ENCODE measurements around the gene OR5D16.
"Not testable (repeated sequence)": the region's sequence is repeated elsewhere in the genome, so short reads cannot be mapped to it uniquely, and the experiment has no call there.

DNA sequence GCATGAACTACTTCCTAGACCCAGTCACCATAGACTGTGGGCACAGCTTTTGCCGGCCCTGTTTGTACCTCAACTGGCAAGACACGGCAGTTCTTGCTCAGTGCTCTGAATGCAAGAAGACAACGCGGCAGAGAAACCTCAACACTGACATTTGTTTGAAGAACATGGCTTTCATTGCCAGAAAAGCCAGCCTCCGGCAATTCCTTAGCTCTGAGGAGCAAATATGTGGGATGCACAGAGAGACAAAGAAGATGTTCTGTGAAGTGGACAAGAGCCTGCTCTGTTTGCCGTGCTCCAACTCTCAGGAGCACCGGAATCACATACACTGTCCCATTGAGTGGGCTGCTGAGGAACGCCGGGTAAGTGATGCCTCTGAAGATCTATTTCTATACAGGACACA lies 46.9 kb downstream of the OR5D16 start:
- TF ChIP-seq, protein P1, sequence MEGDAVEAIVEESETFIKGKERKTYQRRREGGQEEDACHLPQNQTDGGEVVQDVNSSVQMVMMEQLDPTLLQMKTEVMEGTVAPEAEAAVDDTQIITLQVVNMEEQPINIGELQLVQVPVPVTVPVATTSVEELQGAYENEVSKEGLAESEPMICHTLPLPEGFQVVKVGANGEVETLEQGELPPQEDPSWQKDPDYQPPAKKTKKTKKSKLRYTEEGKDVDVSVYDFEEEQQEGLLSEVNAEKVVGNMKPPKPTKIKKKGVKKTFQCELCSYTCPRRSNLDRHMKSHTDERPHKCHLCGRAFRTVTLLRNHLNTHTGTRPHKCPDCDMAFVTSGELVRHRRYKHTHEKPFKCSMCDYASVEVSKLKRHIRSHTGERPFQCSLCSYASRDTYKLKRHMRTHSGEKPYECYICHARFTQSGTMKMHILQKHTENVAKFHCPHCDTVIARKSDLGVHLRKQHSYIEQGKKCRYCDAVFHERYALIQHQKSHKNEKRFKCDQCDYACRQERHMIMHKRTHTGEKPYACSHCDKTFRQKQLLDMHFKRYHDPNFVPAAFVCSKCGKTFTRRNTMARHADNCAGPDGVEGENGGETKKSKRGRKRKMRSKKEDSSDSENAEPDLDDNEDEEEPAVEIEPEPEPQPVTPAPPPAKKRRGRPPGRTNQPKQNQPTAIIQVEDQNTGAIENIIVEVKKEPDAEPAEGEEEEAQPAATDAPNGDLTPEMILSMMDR (IDR thresholded peaks at IDR 0.05; ENCODE audit: low read depth, low read length, poor library complexity, severe bottlenecking) = not testable (repeated sequence)
- TF ChIP-seq EZH2phosphoT487 (IDR thresholded peaks at IDR 0.05; ENCODE audit: borderline replicate concordance, low read length) = not testable (repeated sequence)
